Smooth muscle cell (in vitro differentiated cells): ENCODE results near the gene CCNL1. TPM values are rescaled to one million over a fixed set of nuclear protein-coding genes. Genes with fewer than 3 reads are reported as not detected.

Source experiments
- DNase-seq: peaks from one replicate; lab custom pipeline; 2025; ENCODE audit not compliant: unreplicated experiment; lab: John Stamatoyannopoulos, UW
- H2AFZ ChIP-seq: fragments of 200-600 bp; sonication (generic); 2 replicates; pipeline ENCODE4 v1.6.0; 2016; ENCODE audit warnings: antibody characterized with exemption, low read depth, mild to moderate bottlenecking
- H3F3A ChIP-seq: fragments of 200-600 bp; sonication (generic); 2 replicates; pipeline ENCODE4 v1.6.0; 2017; ENCODE audit warnings: antibody characterized with exemption, low read depth
- H3K27ac ChIP-seq: fragments of 200-600 bp; sonication (generic); 2 replicates; pipeline ENCODE4 v1.5.1; 2016; ENCODE audit warnings: low read depth, mild to moderate bottlenecking
- H3K27me3 ChIP-seq: fragments of 200-600 bp; sonication (generic); 2 replicates; pipeline ENCODE4 v1.6.1; 2016; ENCODE audit warnings: low read depth, mild to moderate bottlenecking
- H3K36me3 ChIP-seq: fragments of 200-600 bp; sonication (generic); 2 replicates; pipeline ENCODE4 v1.5.1; 2016; ENCODE audit warnings: low read depth
- H3K4me1 ChIP-seq: fragments of 200-600 bp; sonication (generic); 2 replicates; pipeline ENCODE4 v1.5.1; 2016; ENCODE audit warnings: low read depth
- H3K4me2 ChIP-seq: fragments of 200-600 bp; sonication (generic); 2 replicates; pipeline ENCODE4 v1.6.0; 2016; ENCODE audit warnings: mild to moderate bottlenecking
- H3K4me3 ChIP-seq: fragments of 200-600 bp; sonication (generic); 2 replicates; pipeline ENCODE4 v1.5.1; 2016; ENCODE audit warnings: mild to moderate bottlenecking
- H3K79me2 ChIP-seq: fragments of 200-600 bp; sonication (generic); 2 replicates; pipeline ENCODE4 v1.6.0; 2016; ENCODE audit warnings: low read depth, mild to moderate bottlenecking
- H3K9ac ChIP-seq: fragments of 200-600 bp; sonication (generic); 2 replicates; pipeline ENCODE4 v1.6.0; 2016; ENCODE audit warnings: low read depth
- H3K9me3 ChIP-seq: fragments of 200-600 bp; sonication (generic); replicated peaks from 2 replicates; pipeline ENCODE4 v1.5.1; 2016; ENCODE audit warnings: low read depth
- H4K20me1 ChIP-seq: fragments of 200-600 bp; sonication (generic); 2 replicates; pipeline ENCODE4 v1.6.0; 2016; ENCODE audit warnings: low read depth
- WGBS: methylation state at CpG from one replicate; pipeline ENCODE4 v1.1.7; 2016; ENCODE audit warnings: low lambda C conversion rate; 5-methylcytosine and 5-hydroxymethylcytosine counted together
- polyA plus RNA-seq: library from polyadenylated mRNA; unstranded; fragments of >200 nt; fragmentation: Nextera tagmentation; extraction: Ambion mirVana; gene quantifications from 2 replicates; pipeline ENCODE4 v1.2.1, GENCODE V29; 2016
- total RNA-seq: library from RNA; depleted of rRNA; stranded (reverse); fragments of >200 nt; gene quantifications from 2 replicates; pipeline ENCODE4 v1.2.3, GENCODE V29; 2014
- TF ChIP-seq, protein P1 (sequence below): fragments of 200-600 bp; sonication (generic); IDR thresholded peaks from 2 replicates; pipeline ENCODE4 v1.5.1; 2017; ENCODE audit warnings: borderline replicate concordance, mild to moderate bottlenecking, antibody characterized with exemption; ENCODE audit not compliant: insufficient read depth, poor library complexity, severe bottlenecking

Gene CCNL1
- total RNA-seq: 599 and 780 TPM in 2 replicates
- 173 and 184 TPM in 2 replicates for polyA plus RNA-seq

DNA sequence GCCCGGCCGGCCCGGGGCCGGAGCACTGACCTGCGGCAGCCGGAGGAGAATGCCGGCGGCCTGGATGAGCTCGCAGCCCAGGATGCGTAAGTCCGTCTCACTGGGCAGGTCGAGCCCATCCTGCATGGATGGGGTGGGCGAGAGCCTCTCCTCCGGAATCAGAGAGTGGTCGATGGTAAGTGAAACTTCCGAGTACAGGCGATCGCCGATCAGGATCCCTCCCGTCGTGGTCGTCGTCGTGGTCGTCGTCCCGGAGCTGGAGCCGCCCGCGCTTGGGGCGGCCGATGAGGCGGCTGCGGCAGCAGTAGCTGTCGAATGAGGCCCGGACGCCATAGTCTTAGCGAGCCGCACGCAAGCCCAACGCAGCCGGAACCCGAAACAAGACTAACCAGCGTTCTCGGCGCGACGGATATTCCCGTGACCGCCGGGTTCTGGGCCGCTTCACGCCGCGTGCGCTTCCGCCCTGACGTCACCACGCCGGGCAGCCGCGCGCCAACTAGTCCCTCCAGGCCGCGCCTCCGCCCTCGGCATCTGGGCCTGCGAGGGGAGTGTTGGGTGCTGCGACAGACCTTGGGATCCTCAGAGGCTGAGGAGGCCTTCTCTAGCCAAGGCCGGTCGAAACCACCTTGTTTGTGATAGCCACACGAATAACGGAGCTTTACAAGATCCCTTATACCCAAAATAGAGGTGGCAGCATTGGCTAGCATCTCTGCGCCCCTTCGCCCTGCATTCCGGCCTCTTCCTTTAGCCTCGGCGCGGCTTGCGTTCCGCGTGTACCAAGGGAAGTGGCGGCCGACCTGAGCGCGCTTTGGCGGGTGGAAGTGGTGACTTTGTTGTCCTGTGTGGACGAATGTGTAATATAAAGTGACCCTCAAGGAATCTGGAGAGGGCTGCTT lies at the start of gene CCNL1:
TSS of gene CCNL1 (minus strand) at position 386 of the 896 bp plus-strand sequence. CDS start at position 333, 53 bp downstream.
- Histone ChIP-seq H3K27me3 (no peaks in the 10 kb centered on the region), H3K36me3 (peaks cover 36% of the 10 kb centered on the region), H3K4me3 (peak within 1 kb of the TSS; percentile 99), H2AFZ (no peak within 1 kb of the TSS), H3K79me2 (peaks cover 47% of the 10 kb centered on the region), H3K4me1 (peaks cover 44% of the 10 kb centered on the region), H3K9ac (peak within 1 kb of the TSS; percentile 100), H3F3A (peaks cover 16% of the 10 kb centered on the region), H3K4me2 (peak within 1 kb of the TSS; percentile 86), H4K20me1 (peaks cover 49% of the 10 kb centered on the region), H3K9me3 (no peaks in the 10 kb centered on the region), H3K27ac (peak within 1 kb of the TSS; percentile 100)
- WGBS: under 1% methylated on average over 88 of the region's 88 CpGs
- DNase-seq: peak; percentile 86
- TF ChIP-seq, protein P1, sequence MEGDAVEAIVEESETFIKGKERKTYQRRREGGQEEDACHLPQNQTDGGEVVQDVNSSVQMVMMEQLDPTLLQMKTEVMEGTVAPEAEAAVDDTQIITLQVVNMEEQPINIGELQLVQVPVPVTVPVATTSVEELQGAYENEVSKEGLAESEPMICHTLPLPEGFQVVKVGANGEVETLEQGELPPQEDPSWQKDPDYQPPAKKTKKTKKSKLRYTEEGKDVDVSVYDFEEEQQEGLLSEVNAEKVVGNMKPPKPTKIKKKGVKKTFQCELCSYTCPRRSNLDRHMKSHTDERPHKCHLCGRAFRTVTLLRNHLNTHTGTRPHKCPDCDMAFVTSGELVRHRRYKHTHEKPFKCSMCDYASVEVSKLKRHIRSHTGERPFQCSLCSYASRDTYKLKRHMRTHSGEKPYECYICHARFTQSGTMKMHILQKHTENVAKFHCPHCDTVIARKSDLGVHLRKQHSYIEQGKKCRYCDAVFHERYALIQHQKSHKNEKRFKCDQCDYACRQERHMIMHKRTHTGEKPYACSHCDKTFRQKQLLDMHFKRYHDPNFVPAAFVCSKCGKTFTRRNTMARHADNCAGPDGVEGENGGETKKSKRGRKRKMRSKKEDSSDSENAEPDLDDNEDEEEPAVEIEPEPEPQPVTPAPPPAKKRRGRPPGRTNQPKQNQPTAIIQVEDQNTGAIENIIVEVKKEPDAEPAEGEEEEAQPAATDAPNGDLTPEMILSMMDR: no peak

DNA sequence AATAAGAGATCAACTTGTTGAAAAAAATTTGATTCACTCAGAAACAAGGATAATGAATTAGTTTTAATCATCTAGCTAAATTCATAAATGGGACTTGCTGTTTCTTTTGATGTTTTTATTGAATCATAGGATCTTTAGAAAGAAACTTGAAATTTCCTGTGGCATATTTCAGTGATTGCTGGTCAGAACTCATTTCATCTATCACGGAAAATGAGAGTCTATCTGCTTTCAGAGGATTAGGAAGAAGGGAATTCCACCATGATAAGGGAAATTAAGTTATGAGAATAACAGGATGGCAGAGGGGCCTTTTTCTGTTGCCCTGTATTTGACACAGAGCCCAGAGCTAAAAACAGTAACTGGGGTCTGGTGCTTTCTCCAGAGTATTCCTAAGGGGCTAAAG lies 44.9 kb upstream of the CCNL1 start:
- no peak for DNase-seq
- H4K20me1 ChIP-seq: no peaks in the 10 kb centered on the region
- H3K27me3 ChIP-seq: no peaks in the 10 kb centered on the region
- TF ChIP-seq, protein P1: no peak
- H3K27ac ChIP-seq: no peak overlapping the region
- no peaks in the 10 kb centered on the region for H3K79me2 ChIP-seq
- H3K36me3 ChIP-seq: no peaks in the 10 kb centered on the region
- 41% methylated on average over 1 of the region's 1 CpG for whole genome bisulfite sequencing
- no peaks in the 10 kb centered on the region for H3F3A ChIP-seq
- no peak overlapping the region for H3K9ac ChIP-seq
- no peaks in the 10 kb centered on the region for H3K4me1 ChIP-seq
- H2AFZ ChIP-seq: no peak overlapping the region
- no peaks in the 10 kb centered on the region for H3K9me3 ChIP-seq
- peak overlapping the region; percentile 40 for H3K4me2 ChIP-seq
- no peak overlapping the region for H3K4me3 ChIP-seq

DNA sequence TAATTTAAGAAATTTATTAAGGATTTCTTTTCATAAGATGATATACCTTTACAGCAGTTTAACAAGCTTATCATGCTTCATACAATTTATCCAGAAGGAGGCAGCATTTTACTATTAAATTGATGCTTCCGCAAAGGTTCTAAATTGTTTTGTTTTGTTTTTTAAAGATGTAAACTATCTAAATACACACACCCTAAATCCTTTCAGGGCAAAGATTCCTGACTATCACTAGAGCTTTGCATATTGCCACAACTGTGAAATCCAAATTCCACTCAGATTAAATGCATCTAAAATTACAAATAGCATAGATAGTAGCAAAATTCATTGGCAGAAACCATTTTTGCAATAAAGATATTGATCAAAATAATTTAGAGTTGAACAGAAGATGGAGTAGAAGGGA lies 44.5 kb upstream of the CCNL1 start:
- TF ChIP-seq, protein P1: peak; percentile 61
- Histone ChIP-seq H3K36me3 (no peaks in the 10 kb centered on the region), H3K4me3 (no peak overlapping the region), H3K4me2 (peak overlapping the region; percentile 40), H3K79me2 (no peaks in the 10 kb centered on the region), H3K27me3 (no peaks in the 10 kb centered on the region), H3F3A (no peaks in the 10 kb centered on the region), H4K20me1 (no peaks in the 10 kb centered on the region), H2AFZ (no peak overlapping the region), H3K9ac (no peak overlapping the region), H3K4me1 (no peaks in the 10 kb centered on the region), H3K9me3 (no peaks in the 10 kb centered on the region), H3K27ac (no peak overlapping the region)
- 39% methylated on average over 1 of the region's 1 CpG for WGBS
- no peak for DNase-seq
